Panc1 (cell line): ENCODE data around the gene HNRNPUL1. TPM values are rescaled to one million over a fixed set of nuclear protein-coding genes. Genes with fewer than 3 reads are reported as not detected.

Experiments
- ATAC-seq: fragments of 200-7000 bp; cut with Tn5 transposase; 2 replicates; pipeline ENCODE4 v1.9.1; 2020; ENCODE audit warnings: mild to moderate bottlenecking, moderate library complexity
- BruUV-seq: library from RNA; stranded (reverse); fragments of 400-500 nt; replicated peaks from 2 replicates; lab custom pipeline; 2021; lab: Mats Ljungman, UMichigan
- CTCF ChIA-PET: fragments of 300-600 bp; sonication (Branson Sonifier 250); formaldehyde crosslinking; loops from one replicate; lab custom pipeline; 2022; ENCODE audit warnings: antibody characterized with exemption; lab: Charles Lee
- POLR2A ChIA-PET: fragments of 300-600 bp; sonication (Branson Sonifier 250); formaldehyde crosslinking; loops from one replicate; lab custom pipeline; 2022; ENCODE audit warnings: antibody characterized with exemption; lab: Charles Lee
- DNase-seq: peaks from one replicate; pipeline ENCODE4 v3.0.0-alpha.2; 2010; ENCODE audit warnings: low read depth, low spot score
- H3K27ac ChIP-seq: 2 replicates; pipeline ENCODE4 v1.5.1; 2011; ENCODE audit warnings: mild to moderate bottlenecking, low read length, inconsistent platforms
- H3K27me3 ChIP-seq: fragments of 200-500 bp; sonication (Bioruptor generic); 2 replicates; pipeline ENCODE4 v1.6.0; 2014; ENCODE audit warnings: low read length, inconsistent platforms; ENCODE audit not compliant: control insufficient read depth, insufficient read depth
- H3K36me3 ChIP-seq: fragments of 200-500 bp; sonication (Bioruptor generic); 2 replicates; pipeline ENCODE4 v1.5.1; 2014; ENCODE audit warnings: inconsistent platforms, mild to moderate bottlenecking, low read length, moderate library complexity; ENCODE audit not compliant: control insufficient read depth, insufficient read depth
- H3K4me1 ChIP-seq: 2 replicates; pipeline ENCODE4 v1.5.1; 2011; ENCODE audit warnings: inconsistent platforms, mild to moderate bottlenecking, low read length, moderate library complexity; ENCODE audit not compliant: control insufficient read depth, insufficient read depth
- H3K4me3 ChIP-seq, 2 experiments: 2 replicates each; pipeline ENCODE4 v1.5.1; 2011 to 2012; ENCODE audit warnings: low read depth in 2 of 2, low read length in 2 of 2, mild to moderate bottlenecking in 2 of 2, inconsistent platforms in 1 of 2, moderate library complexity in 1 of 2
- H3K9me3 ChIP-seq: fragments of 200-500 bp; sonication (Bioruptor generic); 2 replicates; pipeline ENCODE4 v1.5.1; 2014; ENCODE audit warnings: low read depth, mild to moderate bottlenecking, inconsistent platforms, low read length, moderate library complexity; ENCODE audit not compliant: control insufficient read depth, insufficient read depth
- CTCF ChIP-seq: fragments of 450-650 bp; IDR thresholded peaks from 2 replicates; pipeline ENCODE4 v1.5.1; 2017; ENCODE audit warnings: mild to moderate bottlenecking
- POLR2AphosphoS5 ChIP-seq: IDR thresholded peaks from 2 replicates; pipeline ENCODE4 v1.6.1; 2012; ENCODE audit warnings: mild to moderate bottlenecking, low read depth, low read length, moderate library complexity
- REST ChIP-seq, 2 experiments: IDR thresholded peaks; 2 replicates each; pipeline ENCODE4 v1.6.1; 2011 to 2012; ENCODE audit warnings: low read depth in 2 of 2, control low read depth in 1 of 2, low read length in 1 of 2, mild to moderate bottlenecking in 1 of 2, moderate library complexity in 1 of 2; ENCODE audit not compliant: insufficient read depth in 1 of 2
- SIN3A ChIP-seq: IDR thresholded peaks from 2 replicates; pipeline ENCODE4 v1.6.1; 2012; ENCODE audit warnings: low read depth, mild to moderate bottlenecking, low read length, moderate library complexity, borderline replicate concordance; ENCODE audit not compliant: insufficient read depth
- TCF7L2 ChIP-seq: IDR thresholded peaks from 2 replicates; pipeline ENCODE4 v1.6.1; 2011; ENCODE audit warnings: mild to moderate bottlenecking, low read depth, low read length, inconsistent platforms
- in situ Hi-C: cut with HindIII; loops from 2 replicates; pipeline ENCODE4 v1.10.0; 2016; ENCODE audit warnings: low sequenced_read_pairs, low pct_unique_long_range_greater_than_20kb
- intact Hi-C: fragments of 100-400 bp; cut with micrococcal nuclease; formaldehyde crosslinking; loops from one replicate; pipeline ENCODE4 v1.10.0; 2022; ENCODE audit not compliant: unreplicated experiment
- total RNA-seq: library from RNA; stranded (reverse); gene quantifications from one replicate; pipeline ENCODE4 v1.2.1, GENCODE V29; 2021; ENCODE audit not compliant: unreplicated experiment

The HNRNPUL1 gene
- total RNA-seq, 1 experiment from 2014 or later: 183 TPM

- no peaks in the 10 kb centered on the region; the same call in 1 of the 2 replicates for H3K36me3 ChIP-seq
- ATAC-seq (peak; percentile 78), DNase-seq (peak; percentile 95)
- intact Hi-C loops: no loop called here
- POLR2A ChIA-PET: no interaction called here
- no peaks in the 10 kb centered on the region for H3K9me3 ChIP-seq
- H3K27me3 ChIP-seq: no peaks in the 10 kb centered on the region
- in situ Hi-C loops: no loop called here
- H3K27ac ChIP-seq: peak overlapping the region; percentile 84
- peaks cover 35% of the 10 kb centered on the region for H3K4me1 ChIP-seq
- BruUV-seq: no TSS peak
- peak overlapping the region; percentile 24 to 25 for H3K4me3 ChIP-seq
- TF ChIP-seq TCF7L2: no peak
- TF ChIP-seq REST (IDR thresholded peaks at IDR 0.05; ENCODE audit: insufficient read depth in 1 of 2, low read depth in 2 of 2, low read length in 1 of 2): no peak
- peak; percentile 58; the same call in 1 of the 2 replicates for TF ChIP-seq POLR2AphosphoS5
- TF ChIP-seq CTCF: no peak
- peak; percentile 80; the same call in 1 of the 2 replicates for TF ChIP-seq SIN3A
- CTCF ChIA-PET: no interaction called here
Observed at GRCh38 chr19:41225238-41226052, 38.7 kb upstream of the HNRNPUL1 start.

- Histone ChIP-seq H3K27me3 (no peaks in the 10 kb centered on the region), H3K4me1 (peaks cover 31% of the 10 kb centered on the region), H3K4me3 (peak overlapping the region; percentile 24 to 32), H3K27ac (peak overlapping the region; percentile 84), H3K36me3 (no peaks in the 10 kb centered on the region; the same call in 1 of the 2 replicates), H3K9me3 (no peaks in the 10 kb centered on the region)
- CTCF ChIA-PET: no interaction called here
- in situ Hi-C loops: no loop called here
- BruUV-seq: no TSS peak
- intact Hi-C loops: no loop called here
- DNase-seq (no peak), ATAC-seq (peak; percentile 80)
- POLR2A ChIA-PET: no interaction called here
- TF ChIP-seq SIN3A (peak; percentile 7; the same call in 1 of the 2 replicates), CTCF (no peak), REST (IDR thresholded peaks at IDR 0.05; ENCODE audit: insufficient read depth in 1 of 2, low read depth in 2 of 2, low read length in 1 of 2) (no peak)
Observed at GRCh38 chr19:41226053-41226873, 37.9 kb upstream of the HNRNPUL1 start.
